ENCODE results near the gene NAA50. TPM values are rescaled to one million over a fixed set of nuclear protein-coding genes. Genes with fewer than 3 reads are reported as not detected.

Gene NAA50
- total and polyA plus RNA-seq, 2 of the 13 experiments (the other 11 are each of a cell fraction or from before 2014, with no cell fraction given) = 30.2 to 233 TPM

DNA sequence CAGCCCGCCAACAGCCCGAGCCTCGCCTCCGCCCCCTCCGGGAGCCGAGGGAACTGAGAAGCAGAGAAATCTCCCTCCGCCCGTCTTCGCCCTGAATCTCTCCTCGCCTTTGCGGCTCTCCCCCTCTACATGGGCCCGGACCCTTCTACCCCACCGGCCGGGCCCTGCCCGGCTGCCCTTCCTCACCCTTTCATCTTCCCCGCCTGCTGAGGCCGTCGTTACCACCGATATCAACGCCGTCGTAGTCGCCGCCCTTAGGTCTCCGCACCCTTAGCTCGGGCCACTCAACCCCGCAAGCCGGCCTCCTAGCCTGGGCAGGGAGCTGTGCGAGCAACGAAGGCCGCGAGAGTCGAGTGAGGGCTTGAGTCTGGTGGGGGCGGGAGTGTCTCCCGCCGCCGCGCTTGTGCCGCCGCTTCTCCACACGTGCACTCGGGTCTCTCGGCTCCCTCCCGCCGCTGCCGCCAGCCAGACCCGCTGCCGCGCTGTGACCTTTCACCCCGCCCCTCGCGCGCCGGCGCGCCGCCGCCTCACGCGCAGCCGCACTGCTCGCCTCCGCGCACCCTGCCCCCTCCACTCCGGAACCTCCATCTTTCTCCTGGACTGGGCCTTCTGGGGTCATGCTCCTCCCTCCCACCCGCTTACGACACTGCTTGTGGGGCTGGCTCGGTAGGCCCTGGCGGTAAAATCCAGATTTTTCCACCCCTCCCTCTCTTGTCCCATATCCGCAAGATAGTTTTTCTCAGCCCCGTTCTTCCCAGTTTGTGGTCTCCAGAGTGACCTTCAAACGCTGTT, at the start of gene NAA50 (continued):
- TF ChIP-seq, protein P1, sequence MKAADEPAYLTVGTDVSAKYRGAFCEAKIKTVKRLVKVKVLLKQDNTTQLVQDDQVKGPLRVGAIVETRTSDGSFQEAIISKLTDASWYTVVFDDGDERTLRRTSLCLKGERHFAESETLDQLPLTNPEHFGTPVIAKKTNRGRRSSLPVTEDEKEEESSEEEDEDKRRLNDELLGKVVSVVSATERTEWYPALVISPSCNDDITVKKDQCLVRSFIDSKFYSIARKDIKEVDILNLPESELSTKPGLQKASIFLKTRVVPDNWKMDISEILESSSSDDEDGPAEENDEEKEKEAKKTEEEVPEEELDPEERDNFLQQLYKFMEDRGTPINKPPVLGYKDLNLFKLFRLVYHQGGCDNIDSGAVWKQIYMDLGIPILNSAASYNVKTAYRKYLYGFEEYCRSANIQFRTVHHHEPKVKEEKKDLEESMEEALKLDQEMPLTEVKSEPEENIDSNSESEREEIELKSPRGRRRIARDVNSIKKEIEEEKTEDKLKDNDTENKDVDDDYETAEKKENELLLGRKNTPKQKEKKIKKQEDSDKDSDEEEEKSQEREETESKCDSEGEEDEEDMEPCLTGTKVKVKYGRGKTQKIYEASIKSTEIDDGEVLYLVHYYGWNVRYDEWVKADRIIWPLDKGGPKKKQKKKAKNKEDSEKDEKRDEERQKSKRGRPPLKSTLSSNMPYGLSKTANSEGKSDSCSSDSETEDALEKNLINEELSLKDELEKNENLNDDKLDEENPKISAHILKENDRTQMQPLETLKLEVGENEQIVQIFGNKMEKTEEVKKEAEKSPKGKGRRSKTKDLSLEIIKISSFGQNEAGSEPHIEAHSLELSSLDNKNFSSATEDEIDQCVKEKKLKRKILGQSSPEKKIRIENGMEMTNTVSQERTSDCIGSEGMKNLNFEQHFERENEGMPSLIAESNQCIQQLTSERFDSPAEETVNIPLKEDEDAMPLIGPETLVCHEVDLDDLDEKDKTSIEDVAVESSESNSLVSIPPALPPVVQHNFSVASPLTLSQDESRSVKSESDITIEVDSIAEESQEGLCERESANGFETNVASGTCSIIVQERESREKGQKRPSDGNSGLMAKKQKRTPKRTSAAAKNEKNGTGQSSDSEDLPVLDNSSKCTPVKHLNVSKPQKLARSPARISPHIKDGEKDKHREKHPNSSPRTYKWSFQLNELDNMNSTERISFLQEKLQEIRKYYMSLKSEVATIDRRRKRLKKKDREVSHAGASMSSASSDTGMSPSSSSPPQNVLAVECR (CRISPR knock-in tag; IDR thresholded peaks at IDR 0.05; ENCODE audit: borderline replicate concordance) = peak; percentile 91
- TF ChIP-seq SNAI1 (CRISPR knock-in tag; IDR thresholded peaks at IDR 0.05; ENCODE audit: borderline replicate concordance) = no peak
- no peak for TF ChIP-seq ATAD3A (CRISPR knock-in tag; IDR thresholded peaks at IDR 0.05)
- TF ChIP-seq MAFK (conservative IDR thresholded peaks at IDR 0.05 in 1 of 2, IDR thresholded peaks at IDR 0.05 in 1 of 2; ENCODE audit: low read length in 2 of 2) = no peak
- no peak for TF ChIP-seq JUN (CRISPR knock-in tag; IDR thresholded peaks at IDR 0.05)
- TF ChIP-seq CBX1 (IDR thresholded peaks at IDR 0.05; ENCODE audit: low read depth) = peak; percentile 54
- TF ChIP-seq, protein P2, sequence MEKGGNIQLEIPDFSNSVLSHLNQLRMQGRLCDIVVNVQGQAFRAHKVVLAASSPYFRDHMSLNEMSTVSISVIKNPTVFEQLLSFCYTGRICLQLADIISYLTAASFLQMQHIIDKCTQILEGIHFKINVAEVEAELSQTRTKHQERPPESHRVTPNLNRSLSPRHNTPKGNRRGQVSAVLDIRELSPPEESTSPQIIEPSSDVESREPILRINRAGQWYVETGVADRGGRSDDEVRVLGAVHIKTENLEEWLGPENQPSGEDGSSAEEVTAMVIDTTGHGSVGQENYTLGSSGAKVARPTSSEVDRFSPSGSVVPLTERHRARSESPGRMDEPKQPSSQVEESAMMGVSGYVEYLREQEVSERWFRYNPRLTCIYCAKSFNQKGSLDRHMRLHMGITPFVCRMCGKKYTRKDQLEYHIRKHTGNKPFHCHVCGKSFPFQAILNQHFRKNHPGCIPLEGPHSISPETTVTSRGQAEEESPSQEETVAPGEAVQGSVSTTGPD (CRISPR knock-in tag; IDR thresholded peaks at IDR 0.05) = 0 out of 2 replicates have a peak, but pooled peaks have one; percentile 8
- TF ChIP-seq, protein P3, sequence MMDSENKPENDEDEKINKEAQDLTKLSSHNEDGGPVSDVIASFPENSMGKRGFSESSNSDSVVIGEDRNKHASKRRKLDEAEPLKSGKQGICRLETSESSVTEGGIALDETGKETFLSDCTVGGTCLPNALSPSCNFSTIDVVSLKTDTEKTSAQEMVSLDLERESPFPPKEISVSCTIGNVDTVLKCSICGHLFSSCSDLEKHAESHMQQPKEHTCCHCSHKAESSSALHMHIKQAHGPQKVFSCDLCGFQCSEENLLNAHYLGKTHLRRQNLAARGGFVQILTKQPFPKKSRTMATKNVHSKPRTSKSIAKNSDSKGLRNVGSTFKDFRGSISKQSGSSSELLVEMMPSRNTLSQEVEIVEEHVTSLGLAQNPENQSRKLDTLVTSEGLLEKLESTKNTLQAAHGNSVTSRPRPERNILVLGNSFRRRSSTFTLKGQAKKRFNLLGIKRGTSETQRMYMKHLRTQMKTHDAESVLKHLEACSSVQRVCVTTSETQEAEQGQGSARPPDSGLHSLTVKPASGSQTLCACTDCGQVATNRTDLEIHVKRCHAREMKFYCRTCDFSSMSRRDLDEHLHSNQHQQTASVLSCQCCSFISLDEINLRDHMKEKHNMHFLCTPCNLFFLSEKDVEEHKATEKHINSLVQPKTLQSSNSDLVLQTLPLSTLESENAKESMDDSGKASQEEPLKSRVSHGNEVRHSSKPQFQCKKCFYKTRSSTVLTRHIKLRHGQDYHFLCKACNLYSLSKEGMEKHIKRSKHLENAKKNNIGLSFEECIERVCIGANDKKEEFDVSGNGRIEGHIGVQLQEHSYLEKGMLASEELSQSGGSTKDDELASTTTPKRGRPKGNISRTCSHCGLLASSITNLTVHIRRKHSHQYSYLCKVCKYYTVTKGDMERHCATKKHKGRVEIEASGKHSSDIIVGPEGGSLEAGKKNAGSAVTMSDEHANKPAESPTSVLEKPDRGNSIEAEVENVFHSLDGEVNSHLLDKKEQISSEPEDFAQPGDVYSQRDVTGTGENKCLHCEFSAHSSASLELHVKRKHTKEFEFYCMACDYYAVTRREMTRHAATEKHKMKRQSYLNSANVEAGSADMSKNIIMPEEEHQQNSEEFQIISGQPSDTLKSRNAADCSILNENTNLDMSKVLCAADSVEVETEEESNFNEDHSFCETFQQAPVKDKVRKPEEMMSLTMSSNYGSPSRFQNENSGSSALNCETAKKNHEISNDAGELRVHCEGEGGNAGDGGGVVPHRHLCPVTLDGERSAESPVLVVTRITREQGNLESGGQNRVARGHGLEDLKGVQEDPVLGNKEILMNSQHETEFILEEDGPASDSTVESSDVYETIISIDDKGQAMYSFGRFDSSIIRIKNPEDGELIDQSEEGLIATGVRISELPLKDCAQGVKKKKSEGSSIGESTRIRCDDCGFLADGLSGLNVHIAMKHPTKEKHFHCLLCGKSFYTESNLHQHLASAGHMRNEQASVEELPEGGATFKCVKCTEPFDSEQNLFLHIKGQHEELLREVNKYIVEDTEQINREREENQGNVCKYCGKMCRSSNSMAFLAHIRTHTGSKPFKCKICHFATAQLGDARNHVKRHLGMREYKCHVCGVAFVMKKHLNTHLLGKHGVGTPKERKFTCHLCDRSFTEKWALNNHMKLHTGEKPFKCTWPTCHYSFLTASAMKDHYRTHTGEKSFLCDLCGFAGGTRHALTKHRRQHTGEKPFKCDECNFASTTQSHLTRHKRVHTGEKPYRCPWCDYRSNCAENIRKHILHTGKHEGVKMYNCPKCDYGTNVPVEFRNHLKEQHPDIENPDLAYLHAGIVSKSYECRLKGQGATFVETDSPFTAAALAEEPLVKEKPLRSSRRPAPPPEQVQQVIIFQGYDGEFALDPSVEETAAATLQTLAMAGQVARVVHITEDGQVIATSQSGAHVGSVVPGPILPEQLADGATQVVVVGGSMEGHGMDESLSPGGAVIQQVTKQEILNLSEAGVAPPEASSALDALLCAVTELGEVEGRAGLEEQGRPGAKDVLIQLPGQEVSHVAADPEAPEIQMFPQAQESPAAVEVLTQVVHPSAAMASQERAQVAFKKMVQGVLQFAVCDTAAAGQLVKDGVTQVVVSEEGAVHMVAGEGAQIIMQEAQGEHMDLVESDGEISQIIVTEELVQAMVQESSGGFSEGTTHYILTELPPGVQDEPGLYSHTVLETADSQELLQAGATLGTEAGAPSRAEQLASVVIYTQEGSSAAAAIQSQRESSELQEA (CRISPR knock-in tag; IDR thresholded peaks at IDR 0.05; ENCODE audit: not compliant biosample characterization) = peak; percentile 75
- no peak for TF ChIP-seq ZNF761 (CRISPR knock-in tag; conservative IDR thresholded peaks at IDR 0.05)
- no peak for TF ChIP-seq SMARCC2 (IDR thresholded peaks at IDR 0.05)
- TF ChIP-seq, protein P4, sequence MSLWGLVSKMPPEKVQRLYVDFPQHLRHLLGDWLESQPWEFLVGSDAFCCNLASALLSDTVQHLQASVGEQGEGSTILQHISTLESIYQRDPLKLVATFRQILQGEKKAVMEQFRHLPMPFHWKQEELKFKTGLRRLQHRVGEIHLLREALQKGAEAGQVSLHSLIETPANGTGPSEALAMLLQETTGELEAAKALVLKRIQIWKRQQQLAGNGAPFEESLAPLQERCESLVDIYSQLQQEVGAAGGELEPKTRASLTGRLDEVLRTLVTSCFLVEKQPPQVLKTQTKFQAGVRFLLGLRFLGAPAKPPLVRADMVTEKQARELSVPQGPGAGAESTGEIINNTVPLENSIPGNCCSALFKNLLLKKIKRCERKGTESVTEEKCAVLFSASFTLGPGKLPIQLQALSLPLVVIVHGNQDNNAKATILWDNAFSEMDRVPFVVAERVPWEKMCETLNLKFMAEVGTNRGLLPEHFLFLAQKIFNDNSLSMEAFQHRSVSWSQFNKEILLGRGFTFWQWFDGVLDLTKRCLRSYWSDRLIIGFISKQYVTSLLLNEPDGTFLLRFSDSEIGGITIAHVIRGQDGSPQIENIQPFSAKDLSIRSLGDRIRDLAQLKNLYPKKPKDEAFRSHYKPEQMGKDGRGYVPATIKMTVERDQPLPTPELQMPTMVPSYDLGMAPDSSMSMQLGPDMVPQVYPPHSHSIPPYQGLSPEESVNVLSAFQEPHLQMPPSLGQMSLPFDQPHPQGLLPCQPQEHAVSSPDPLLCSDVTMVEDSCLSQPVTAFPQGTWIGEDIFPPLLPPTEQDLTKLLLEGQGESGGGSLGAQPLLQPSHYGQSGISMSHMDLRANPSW (CRISPR knock-in tag; IDR thresholded peaks at IDR 0.05; ENCODE audit: borderline replicate concordance) = peak; percentile 12; the same call in 1 of the 2 replicates

Measured in HepG2 (cell line).